ENCODE measurements around the gene ZNF48.

The ZNF48 gene

GRCh38 chr16:30444231-30445148 is 49.3 kb downstream of the ZNF48 start:
- DNase-seq = no peak

GRCh38 chr16:30445149-30445407 is 49.9 kb downstream of the ZNF48 start:
- DNase-seq = no peak

- DNase-seq = peak; percentile 95
Observed at GRCh38 chr16:30445408-30446202, 50.4 kb downstream of the ZNF48 start, which contains the start of gene SEPHS2. TSS of gene SEPHS2 (minus strand) at chr16:30445874. CDS start at chr16:30445727, 147 bp downstream.

GRCh38 chr16:30446203-30446595 is 51.0 kb downstream of the ZNF48 start:
- DNase-seq = no peak

- DNase-seq = no peak
Observed at GRCh38 chr16:30447512-30448226, 52.4 kb downstream of the ZNF48 start.

GRCh38 chr16:30449116-30449435 is 53.9 kb downstream of the ZNF48 start:
- no peak for DNase-seq
